Measurements from ENCODE around the gene CPNE7.
"Not testable (repeated sequence)": the region's sequence is repeated elsewhere in the genome, so short reads cannot be mapped to it uniquely, and the experiment has no call there.

- TF ChIP-seq EP300, CTCF (IDR thresholded peaks at IDR 0.05): not testable (repeated sequence)
Measured at GRCh38 chr16:89587676-89588075, 12.1 kb downstream of the CPNE7 start.
